Measurements from ENCODE around the gene REC114. TPM values are rescaled to one million over a fixed set of nuclear protein-coding genes. Genes with fewer than 3 reads are reported as not detected.

Gene REC114
- total and polyA plus RNA-seq, 2 of the 8 experiments (the other 6 are each of a cell fraction or from before 2014, with no cell fraction given), result 0.12 TPM; not detected in 1

GRCh38 chr15:73608941-73609340 lies 166.0 kb downstream of the REC114 start (continued):
- TF ChIP-seq CHD7 (IDR thresholded peaks at IDR 0.05; ENCODE audit: insufficient replicate concordance, low read length) (no peak), KDM5A (IDR thresholded peaks at IDR 0.05; ENCODE audit: low read length) (no peak), JUND (IDR thresholded peaks at IDR 0.05; ENCODE audit: low read length) (no peak), FOSL1 (IDR thresholded peaks at IDR 0.05; ENCODE audit: insufficient read depth, low read depth, low read length) (no peak), EZH2 (IDR thresholded peaks at IDR 0.05; ENCODE audit: low read depth, low read length, severe bottlenecking) (no peak), HDAC6 (IDR thresholded peaks at IDR 0.05; ENCODE audit: low read depth, low read length) (no peak), GTF2F1 (IDR thresholded peaks at IDR 0.05; ENCODE audit: borderline replicate concordance, low read depth, low read length) (no peak)
